ENCODE data around the gene UTP4.

GRCh38 chr16:69108905-69109252, 23.6 kb upstream of the UTP4 start:
- TF ChIP-seq CTCF (IDR thresholded peaks at IDR 0.05; ENCODE audit: poor library complexity, severe bottlenecking) (no peak), POLR2AphosphoS5 (IDR thresholded peaks at IDR 0.05) (no peak), EZH2 (IDR thresholded peaks at IDR 0.05; ENCODE audit: borderline replicate concordance, insufficient read depth, low read length, poor library complexity, severe bottlenecking) (no peak), REST (IDR thresholded peaks at IDR 0.05; ENCODE audit: borderline replicate concordance) (no peak), EP300 (conservative IDR thresholded peaks at IDR 0.05; ENCODE audit: poor library complexity, severe bottlenecking) (no peak)
